ENCODE results near the gene EDARADD.

Gene EDARADD

DNA sequence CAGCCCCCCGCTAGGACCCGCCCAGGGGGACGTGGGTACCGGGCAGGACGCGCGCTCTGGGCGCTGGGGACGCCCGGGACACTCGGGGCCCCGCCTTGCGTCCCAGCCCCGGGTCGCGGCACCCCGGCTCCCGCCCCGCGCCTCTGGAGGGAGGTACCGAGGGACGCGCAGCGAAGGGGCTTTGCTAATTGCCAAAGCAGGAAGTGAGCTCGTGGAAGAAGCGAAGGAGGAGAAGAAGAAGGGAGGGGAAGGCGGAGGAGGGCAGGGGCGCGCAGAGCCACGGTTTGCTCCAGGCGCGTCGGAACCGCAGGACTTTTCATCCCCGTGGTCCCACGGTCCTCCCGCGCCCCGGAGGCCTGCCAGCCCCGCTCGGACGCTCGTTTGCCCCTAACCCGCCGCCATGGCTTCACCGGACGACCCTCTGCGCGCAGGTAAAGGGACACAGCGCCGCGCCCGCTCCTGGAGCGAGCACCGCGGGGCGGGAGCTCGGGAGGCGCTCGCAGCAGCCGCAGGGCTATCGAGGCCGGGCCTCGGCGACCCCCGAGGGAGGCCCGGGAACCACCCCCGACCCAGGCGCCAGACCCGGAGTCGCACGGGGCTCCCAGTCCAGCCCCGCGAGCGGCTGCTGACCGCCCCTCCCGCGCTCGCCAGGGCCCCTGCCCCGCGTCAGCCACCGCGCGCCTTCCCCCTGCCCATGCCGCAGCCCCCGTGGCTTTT, 1.3 kb downstream of the EDARADD start:
- DNase-seq = no peak

DNA sequence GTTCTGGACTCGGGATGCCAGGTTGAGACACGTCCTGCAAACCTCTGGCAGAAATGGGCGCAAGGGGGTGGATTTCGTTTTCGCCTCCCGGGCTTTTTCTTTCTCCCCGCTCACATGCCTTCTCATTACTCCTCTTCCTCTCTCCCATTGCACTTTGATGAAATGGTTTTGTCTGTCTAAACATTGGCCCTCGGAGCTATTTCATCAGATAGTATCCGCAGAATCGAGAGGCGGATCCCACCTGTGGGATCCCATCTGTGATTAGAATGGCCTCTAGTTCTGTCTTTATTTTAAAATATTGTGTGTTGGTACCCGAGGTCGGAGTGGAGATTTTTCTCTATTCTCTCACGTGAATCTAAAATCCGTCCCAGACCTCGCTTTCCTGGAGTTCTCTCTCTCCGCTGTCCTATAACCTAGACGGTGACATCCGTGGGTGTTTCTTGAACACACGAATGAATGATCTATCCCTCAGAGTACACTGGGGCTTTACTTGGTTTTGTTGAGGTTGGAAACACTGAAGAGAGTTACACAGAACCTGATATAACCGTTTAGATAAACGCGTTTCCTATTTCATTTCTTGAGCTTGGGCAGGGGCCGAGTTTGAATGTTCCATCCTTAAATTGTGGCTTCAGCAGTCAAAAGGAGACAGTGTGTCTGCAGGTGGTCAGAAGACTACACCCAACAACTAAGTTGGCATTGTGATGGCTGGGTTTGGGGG, 2.0 kb downstream of the EDARADD start:
- DNase-seq = no peak

DNA sequence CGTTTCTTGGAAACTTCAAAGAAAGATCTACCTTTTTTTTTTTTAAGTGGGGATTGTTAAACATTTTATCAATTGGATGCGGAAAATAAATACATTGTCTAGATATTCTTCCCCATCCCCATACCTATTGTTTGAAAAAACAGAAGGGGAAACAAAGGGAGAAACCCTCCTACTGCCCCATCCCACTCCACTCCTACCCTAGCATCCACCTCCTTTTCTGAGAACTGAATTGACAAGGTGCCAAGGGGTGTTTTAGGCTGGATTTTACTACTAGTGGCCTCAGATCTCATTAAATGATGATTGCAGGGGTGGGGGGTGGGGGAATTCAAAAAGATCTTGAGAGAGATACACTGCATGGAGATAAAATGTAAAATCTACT, 2.6 kb downstream of the EDARADD start:
- no peak for DNase-seq

DNA sequence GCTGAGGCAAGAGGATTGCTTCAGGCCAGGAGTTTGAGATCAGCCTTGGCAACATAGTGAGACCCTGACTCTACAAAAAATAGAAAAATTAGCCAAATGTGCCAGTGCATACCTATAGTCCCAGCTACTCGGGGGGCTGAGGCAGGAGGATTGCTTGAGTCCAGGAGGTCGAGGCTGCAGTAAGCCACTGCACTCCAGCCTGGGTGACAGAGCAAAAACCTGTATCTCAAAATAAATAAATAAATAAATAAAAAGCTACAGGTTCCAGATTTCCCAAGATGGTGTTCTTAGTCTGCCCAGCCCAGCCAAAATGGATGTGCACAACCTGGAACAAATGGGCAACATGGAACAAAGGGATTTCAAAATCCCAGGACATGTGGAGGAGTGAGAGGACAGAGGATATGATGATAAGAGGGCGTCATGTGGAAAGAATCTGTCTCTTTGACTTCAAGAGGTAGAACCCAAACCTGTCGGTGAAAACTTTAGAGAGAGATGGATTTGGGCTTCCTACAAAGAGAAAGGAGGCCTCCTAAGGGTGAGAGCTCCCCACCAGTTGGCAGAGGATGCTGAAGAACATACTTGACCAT, 3.2 kb downstream of the EDARADD start:
- DNase-seq = no peak

DNA sequence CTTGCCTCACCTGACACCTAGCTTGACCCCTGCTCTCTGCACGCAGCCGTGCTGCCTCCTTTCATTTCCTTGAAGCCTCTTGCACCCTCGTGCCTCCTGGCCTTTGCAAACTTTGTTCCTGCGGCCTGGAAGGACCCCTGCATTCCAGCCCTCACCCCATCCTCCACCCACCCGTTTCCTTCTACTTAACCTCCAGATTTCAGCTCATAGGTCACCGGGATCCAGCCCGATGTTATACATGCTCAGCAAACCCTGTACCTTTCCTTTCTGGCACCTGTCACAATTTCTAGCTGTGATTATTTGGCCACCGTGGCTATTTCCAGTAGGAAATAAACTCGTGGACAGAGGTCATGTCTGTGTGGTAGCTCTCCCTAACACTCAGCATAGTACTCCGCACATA, 4.5 kb downstream of the EDARADD start:
- no peak for DNase-seq

DNA sequence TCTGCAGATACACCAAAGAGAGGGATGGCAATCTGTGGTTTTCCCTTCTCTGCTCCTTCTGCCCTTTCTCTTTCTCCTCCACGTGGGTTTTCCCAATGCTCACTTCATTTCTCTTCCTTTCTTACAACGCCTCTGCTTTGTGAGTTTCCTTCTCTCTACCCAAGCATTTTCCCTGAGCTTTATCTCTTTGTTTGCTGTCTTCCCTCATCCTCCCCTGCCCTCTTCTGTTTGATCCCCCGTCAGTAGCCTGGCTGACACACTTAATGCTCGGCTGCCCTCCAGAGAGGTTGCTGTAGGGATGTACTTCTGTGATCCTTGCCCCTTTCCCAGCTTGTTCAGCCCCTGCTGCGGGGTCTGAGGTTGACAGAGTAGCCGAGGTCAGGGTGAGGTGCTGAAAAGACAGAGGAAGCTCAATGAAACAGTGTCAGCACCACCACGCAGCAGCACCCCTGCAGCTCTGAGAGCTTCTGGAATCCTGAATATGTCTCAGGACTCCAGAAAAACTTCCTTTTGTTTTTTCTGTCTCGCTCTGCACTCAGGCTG, 6.0 kb downstream of the EDARADD start:
- no peak for DNase-seq

DNA sequence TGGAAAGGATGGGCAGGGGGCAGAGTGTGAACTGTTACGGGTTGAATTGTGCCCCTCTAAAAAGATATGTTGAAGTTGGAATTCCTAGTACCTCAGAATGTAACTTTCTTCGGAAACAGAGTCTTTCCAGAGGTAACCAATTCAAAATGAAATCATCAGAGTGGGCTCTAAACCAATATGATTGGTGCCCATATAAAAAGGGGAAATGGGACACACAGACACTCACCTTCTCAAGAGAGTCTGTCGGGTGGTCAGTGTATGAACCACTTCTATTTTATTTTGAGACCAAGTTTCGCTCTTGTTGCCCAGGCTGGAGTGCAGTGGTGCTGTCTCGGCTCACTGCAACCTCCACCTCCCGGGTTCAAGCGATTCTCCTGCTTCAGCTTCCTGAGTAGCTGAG, 7.6 kb downstream of the EDARADD start:
- DNase-seq = no peak

DNA sequence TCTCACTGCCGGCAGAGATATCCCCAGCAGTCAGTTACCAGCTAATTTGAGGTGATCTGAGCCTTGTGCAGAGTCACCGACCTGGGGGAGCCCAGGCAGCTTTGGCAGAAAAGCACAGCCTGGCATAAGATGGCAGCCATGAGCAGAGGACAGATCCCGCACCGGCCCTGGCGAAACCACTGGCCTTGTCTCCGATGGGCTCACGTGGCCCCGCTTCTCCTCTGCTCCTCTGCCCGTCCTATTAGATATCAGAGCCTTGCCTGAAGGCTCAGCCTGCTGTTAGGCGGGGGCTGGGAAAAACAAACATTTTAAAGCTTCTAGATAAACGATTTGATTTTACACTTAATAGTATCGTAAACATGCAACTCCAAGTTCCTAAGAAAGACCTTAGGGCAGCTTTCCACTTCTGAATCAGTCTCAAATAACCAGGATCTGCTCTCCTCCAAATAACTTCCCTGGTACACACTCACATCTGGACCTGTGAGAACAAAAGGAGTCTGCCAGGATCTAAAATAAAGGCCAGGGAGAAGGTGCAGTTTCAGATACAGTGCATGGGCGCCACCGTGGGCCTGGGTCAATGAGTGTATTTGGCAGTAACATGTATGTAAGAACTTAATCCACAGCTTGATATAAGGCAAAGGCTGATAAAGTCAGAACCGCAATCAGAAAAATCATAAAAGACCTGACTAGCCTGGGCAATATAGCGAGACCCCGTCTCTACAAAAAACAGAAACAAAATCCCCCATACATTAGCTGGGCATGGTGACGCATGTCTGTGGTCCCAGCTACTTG, 10.0 kb downstream of the EDARADD start:
- DNase-seq = no peak

DNA sequence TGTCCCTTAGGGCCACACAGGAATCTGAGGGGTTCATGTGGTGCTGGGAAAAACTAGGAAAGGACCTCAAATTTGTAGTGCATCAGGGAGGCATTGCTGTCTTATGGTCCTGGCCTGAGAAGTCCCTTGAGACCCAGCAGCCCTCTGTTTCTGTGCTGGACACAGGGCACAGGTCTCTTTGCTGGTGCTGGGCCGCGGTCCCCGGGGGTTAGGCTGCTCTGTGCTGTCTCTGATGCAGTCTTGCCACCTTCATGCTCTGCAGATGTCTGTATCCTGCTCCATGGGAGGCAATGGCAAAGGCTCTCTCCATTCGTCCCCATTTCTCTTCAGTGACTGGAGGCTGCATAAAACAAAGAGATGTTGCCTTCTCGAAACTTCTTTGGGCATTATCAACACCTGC, 13.0 kb downstream of the EDARADD start:
- DNase-seq = no peak

DNA sequence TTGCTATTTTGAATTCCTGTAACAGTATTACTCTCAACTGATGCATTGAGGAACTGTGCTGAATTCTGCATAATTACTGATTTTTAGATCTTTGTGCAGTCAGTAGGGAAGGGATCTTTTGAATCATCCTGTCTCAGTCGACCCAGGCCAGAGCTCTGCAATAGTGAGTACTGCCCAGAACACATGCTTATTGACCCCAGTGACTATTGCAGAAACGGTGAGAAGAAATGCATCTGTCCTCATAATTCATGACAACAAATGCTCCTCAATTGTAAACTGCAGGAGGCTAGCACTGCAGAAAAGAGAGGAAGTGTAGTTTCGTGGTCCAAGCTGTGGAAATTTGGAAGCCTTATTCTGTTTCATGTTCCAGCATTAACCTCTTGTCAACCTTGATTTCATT, 19.6 kb downstream of the EDARADD start:
- no peak for DNase-seq

DNA sequence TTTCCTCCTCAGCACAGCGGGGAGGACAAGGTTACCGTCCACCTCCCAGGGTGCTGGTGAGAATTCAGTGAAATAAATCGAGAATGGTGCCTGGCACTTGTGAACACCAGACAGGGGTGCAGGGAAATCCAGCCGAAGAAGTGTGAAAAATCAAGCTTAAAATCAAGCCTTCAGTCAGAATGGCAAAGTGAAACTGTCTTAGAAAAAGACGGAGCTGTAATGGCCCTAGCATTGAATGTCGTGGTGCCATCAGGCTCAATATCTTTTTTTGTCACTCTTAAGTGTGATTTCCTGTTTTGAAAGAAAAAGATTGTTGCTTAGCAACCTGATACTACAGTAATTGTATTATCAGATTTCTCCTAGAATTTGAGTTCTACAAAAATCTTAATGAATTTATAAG, 22.1 kb downstream of the EDARADD start:
- DNase-seq = no peak

- no peak for DNase-seq
Observed at GRCh38 chr1:236417336-236417735, 23.2 kb downstream of the EDARADD start.

GRCh38 chr1:236419502-236419901, 25.4 kb downstream of the EDARADD start:
- DNase-seq = no peak

- no peak for DNase-seq
Observed at GRCh38 chr1:236421022-236421421, 26.9 kb downstream of the EDARADD start.

DNA sequence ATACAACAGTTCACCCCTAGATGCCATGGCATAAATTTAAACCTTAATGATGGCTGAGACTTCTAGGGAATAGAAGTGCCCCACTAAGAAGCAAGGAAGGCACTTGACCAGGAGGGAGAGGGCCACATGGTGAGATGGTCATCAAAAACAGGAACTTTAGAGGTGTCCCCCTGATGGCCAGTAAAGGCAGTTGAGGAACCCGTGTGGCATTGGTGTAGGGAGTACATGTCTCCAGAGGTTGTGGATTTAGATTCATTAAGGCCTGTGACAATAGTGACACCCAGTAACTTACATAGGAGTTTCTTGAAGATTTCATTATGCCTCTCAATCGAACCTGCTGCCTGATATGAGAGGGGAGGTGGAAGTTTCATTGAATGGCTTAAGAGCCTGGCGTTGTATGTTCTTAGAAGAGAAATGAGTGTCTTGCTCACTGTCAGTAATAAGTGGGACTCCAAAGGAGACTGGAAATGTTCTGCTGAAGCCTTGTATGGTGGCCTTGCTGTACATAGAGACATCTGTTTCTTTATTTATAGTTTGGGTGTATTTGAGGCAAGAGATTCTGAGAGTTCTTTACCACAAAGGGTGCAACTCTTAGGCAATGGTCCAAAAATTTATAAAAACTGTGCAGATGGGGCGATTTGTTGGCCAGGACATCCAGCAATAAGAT, 27.9 kb downstream of the EDARADD start:
- no peak for DNase-seq

DNA sequence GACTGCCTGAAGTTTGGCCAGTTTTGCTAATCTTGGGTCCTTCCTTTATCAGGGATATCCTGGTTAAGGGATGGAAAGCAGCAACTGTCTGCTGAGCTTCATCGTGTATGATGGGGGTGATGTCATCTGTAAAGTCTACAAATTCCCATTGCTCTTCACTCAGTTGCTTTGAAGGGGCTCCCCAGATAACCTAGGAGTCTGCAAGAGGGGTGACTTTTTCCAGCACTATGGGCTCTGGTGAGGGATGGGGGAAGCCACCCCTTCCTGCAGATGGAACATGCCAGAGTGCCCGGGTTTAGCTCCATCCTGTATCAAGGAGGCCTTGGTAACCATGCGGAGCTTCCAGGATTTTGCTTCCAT, 28.4 kb downstream of the EDARADD start:
- DNase-seq = no peak

DNA sequence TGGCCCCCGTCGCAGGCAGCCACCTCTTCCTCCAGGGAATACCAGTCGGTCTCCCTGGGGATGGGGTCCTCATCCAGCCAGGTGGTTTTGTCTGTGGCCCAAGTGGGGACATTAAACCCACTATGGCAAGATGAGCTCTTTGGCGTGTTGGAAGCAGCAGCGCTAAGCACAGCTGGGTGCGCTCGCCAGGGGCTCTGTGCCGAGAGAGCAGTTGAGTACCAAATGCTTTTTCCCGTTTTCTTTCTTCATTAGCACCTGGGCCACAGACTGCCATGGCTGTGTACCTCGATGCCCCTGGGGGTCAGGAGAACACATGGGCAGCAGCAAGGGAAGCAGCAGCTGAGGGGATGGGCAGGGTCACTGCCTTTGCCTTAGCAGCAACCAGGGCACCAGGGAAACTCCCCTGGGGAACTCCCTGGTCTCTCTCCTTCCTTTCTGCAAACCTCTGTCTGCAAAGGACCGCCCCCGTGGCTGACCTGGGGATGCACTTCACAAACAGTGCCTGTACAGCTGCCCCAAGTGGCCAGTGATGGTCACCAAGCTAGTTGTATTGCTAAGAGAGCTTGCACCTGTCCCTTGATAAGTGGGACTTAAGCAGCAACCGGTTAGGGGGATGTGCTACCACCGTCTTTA, 31.1 kb downstream of the EDARADD start:
- no peak for DNase-seq

- no peak for DNase-seq
Observed at GRCh38 chr1:236426215-236426614, 32.1 kb downstream of the EDARADD start.

DNA sequence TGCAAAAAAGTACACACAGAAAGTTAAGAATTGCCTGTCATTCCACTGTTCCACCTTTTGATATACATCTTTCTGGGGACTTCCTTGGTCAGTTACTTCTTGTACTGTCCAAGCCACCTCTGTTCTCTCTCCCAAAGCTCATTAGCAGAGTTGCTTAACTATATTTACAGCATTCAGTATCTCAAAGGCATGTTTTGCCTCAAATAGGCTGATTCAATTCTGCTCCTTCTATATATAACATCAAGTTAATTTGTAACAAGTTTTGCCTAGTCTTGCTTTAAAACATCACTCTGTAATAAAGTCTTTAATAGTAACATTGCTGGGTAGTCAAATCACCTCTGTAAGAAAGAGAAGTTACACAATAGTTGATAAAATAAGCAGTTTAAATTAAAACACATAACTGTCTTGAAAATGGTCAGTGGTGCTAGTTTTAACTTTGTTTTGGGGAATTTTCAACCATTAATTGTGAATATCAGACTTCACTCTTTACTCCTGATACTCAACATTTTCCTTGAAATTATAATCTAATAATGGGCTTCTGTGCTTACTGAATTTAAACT, 35.7 kb downstream of the EDARADD start:
- no peak for DNase-seq

- no peak for DNase-seq
Observed at GRCh38 chr1:236433819-236434315, 39.8 kb downstream of the EDARADD start.

GRCh38 chr1:236438614-236439013, 44.5 kb downstream of the EDARADD start:
- DNase-seq = no peak

DNA sequence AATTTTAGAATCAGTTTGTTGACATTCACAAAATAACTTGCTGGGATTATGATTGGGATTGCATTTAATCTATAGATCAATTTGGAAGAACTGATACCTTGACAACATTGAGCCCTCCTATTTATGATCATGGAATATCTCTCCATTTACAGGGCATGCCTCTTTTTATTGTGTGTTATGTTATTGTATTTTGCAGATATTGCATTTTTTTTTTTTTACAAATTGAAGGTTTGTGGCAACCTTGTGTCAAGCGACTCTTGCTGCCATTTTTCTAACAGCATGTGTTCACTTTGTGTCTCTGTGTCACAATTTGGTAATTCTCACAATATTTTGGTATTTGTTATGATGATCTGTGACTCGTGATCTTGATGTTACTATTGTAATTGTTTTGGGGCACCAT, 46.3 kb downstream of the EDARADD start:
- DNase-seq = no peak
